ENCODE measurements around the gene AKAP17A.

The AKAP17A gene

DNA sequence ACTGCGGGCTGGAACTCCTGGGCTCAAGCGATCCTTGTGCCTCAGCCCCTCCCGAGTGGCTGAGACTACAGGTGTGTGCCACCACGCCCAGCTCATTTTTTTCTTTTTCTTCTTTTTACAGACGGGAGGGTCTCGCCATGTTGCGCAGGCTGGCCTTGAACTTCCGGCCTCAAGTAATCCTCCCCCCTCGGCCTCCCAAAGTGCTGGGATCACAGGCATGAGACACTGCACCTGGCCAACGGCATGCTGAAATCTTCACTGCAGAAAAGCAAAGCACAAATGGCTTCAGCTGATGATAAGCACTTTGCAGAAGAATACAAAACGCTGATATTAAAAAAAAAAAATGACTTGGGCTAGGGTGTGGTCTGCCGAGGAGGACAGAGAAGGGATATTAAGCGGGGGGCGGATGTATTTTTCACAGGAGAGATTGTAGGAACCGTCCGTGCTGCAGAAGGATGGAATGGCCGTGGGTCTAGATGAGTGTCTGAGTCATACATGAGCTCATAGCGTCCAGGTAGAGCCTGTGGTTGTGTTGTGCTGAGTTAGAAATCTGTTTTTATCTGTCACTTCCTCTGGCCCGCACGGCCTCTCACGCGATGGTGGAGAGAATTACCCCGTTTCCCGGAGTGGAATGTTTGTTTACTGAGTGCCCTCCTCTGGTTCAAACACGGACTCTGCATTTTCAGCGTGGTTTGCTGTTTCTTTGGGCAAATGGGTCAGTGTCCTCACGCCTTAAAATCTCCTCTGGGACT, 8.5 kb upstream of the AKAP17A start:
- DNase-seq (ENCODE audit: low read depth in 2 of 2, low spot score in 1 of 2) = no peak

GRCh38 chrX:1584237-1585011, 7.0 kb upstream of the AKAP17A start:
- no peak for DNase-seq (ENCODE audit: low read depth in 2 of 2, low spot score in 1 of 2)

DNA sequence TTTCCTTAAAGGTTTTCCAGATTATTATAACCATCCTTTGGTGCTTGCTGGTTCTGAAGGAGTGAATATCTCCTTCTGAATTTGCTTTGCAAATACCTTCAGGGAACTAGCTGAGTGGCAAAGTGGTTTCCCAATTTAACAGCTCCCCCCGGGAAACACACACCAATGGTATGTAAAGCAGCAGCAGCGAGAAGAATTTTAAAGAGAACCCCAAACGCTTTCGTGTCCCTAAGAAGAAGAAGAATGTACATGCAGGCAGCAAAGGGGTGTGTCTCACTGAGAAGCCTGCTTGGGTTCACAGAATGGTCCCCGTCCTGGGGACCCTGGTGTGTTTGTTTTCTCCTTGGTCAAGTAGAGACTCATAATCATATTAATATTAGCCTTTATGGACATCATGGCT, 4.2 kb upstream of the AKAP17A start:
- DNase-seq (ENCODE audit: low read depth in 2 of 2, low spot score in 1 of 2) = no peak

DNA sequence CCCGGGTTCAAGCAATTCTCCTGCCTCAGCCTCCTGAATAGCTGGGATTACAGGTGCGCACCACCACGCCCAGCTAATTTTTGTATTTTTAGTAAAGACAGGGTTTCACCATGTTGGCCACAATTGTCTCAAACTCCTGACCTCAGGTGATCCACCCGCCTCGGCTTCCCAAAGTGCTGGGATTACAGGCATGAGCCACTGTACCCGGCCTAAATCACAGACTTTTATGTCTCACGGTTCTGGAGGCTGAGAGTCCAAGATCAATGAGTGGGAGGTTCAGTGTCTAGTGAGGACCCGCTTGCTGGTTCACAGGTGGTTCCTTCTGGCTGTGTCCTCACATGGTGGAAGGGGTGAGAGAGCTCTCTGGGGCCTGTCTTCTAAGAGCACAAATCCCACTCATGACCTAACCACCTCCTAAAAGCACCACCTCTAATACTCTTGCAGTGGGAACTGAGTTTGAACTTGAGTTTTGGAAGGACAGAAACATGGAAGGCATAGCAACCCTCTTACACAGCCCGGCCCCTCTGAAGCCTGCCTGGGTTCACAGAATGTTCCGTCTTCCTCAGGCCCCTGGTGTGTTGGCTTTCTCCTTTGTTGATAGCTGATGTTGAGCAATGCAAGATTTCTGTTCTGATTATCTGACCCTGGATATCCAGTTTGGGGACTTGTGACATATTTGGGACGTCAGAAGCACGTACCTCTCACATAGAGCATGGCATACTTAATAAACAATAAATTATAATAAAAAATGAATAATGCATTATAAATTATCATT, 1.9 kb upstream of the AKAP17A start:
- no peak for DNase-seq (ENCODE audit: low read depth in 2 of 2, low spot score in 1 of 2)

- no peak for DNase-seq (ENCODE audit: low read depth in 2 of 2, low spot score in 1 of 2)
Measured at GRCh38 chrX:1591863-1592469, 562 bp downstream of the AKAP17A start.

- DNase-seq (ENCODE audit: low read depth in 2 of 2, low spot score in 1 of 2) = no peak
Measured at GRCh38 chrX:1592470-1593142, 1.2 kb downstream of the AKAP17A start.

GRCh38 chrX:1593286-1594271, 2.2 kb downstream of the AKAP17A start:
- DNase-seq (ENCODE audit: low read depth in 2 of 2, low spot score in 1 of 2) = no peak

GRCh38 chrX:1595711-1596060, 4.3 kb downstream of the AKAP17A start:
- no peak for DNase-seq (ENCODE audit: low read depth in 2 of 2, low spot score in 1 of 2)

- no peak for DNase-seq (ENCODE audit: low read depth in 2 of 2, low spot score in 1 of 2)
Measured at GRCh38 chrX:1596676-1597344, 5.4 kb downstream of the AKAP17A start.

- no peak for DNase-seq (ENCODE audit: low read depth in 2 of 2, low spot score in 1 of 2)
Measured at GRCh38 chrX:1597345-1598020, 6.1 kb downstream of the AKAP17A start.

DNA sequence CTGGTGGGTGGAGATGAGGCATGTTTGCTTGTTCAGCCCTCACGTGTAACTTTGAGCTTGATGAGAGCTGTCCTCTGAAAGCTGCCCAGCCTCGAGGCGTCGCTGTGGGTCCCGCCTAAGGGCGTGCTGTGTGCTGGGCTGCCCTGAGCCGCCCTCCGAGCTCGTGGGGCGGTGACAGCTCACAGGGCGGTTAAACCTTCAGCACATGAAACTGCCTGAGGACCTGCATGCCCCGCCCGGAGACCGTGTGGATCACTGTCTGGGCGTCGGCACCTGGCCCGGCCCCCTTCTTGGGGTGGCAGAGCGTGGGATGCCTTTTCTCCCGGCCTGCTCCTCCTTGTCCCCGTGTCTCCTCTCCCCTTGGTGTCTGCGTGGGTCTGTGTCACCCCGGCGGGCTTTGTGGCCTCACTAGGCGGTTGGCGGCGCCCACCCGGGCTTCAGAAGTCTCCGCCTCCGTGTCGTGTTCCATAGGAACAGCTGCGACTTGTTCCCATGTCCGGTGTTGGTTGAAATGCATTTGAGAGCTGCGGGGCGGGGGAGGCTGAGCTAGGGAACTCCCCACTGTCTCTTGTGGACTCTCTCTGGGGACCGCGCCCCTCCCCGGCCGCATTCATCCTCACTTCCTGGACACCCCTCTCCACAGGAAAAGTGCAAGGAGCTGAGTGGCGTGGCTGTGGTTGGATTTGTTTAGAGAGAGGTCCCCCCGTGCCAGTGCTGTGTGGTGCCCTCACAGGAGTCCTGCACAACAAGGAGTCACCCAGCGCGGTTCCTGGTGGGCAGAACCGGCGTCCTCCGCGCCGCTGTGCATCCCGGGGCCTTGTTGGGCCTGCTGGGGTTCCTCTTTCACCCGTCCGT, 6.8 kb downstream of the AKAP17A start:
- DNase-seq (ENCODE audit: low read depth in 2 of 2, low spot score in 1 of 2) = no peak

- DNase-seq (ENCODE audit: low read depth in 2 of 2, low spot score in 1 of 2) = no peak
Measured at GRCh38 chrX:1598876-1599790, 7.7 kb downstream of the AKAP17A start.

- DNase-seq (ENCODE audit: low read depth in 2 of 2, low spot score in 1 of 2) = no peak
Measured at GRCh38 chrX:1599791-1600405, 8.5 kb downstream of the AKAP17A start.

DNA sequence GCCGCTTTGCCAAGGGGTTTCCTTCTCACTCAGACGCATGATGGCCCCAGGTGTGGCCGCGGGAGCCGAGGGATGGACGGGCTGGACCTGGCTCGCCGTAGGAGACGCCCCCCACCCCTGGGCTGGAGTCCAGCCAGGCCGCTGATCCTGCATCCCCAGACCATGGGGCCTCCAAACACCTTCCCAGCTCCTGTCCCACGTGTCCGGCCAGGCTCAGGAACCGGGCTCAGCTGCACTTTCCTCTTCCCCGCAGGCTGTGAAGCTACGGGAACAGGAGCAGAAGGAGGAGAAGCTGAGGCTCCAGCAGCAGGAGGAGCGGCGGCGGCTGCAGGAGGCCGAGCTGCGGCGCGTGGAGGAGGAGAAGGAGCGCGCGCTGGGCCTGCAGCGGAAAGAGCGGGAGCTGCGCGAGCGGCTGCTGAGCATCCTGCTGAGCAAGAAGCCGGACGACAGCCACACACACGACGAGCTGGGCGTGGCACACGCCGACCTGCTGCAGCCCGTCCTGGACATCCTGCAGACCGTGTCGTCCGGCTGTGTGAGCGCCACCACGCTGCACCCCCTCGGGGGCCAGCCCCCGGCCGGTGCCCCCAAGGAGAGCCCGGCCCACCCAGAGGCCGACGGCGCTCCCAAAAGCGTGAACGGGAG, 9.1 kb downstream of the AKAP17A start:
- DNase-seq (ENCODE audit: low read depth in 2 of 2, low spot score in 1 of 2) = no peak

DNA sequence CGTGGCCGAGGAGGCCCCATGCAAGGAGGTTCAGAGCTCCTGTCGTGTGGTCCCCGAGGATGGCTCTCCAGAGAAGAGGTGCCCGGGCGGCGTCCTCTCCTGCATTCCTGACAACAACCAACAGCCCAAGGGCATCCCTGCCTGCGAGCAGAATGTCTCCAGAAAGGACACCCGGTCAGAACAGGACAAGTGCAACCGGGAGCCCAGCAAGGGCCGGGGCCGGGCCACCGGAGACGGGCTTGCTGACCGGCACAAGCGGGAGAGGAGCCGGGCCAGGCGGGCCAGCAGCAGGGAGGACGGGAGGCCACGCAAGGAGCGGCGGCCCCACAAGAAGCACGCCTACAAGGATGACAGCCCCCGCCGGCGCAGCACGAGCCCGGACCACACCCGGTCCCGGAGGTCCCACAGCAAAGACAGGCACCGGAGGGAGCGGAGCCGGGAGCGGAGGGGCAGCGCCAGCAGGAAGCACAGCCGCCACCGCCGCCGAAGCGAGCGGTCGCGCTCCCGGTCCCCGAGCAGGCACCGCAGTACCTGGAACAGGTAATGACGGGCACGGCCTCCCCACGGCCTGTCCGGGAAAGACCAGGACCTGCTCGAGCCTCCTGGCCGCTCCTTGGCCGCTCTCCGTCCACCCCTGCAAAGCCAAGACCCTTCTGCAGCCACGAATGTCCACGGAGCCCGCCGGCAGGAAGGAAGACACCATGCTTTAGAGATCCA, 9.8 kb downstream of the AKAP17A start:
- DNase-seq (ENCODE audit: low read depth in 2 of 2, low spot score in 1 of 2) = no peak
